CD4-positive, alpha-beta T cell treated with Interleukin-12 subunit alpha and Interleukin-12 subunit beta, for 1 hour (primary cell): Measurements from ENCODE around the gene SLC2A8.
A peak's percentile ranks its signal among the peaks of the same experiment; 100 is the strongest.

Experiments used
- DNase-seq: peaks from one replicate; pipeline ENCODE4 v3.0.0-alpha.2; 2020

Gene SLC2A8, protein sequence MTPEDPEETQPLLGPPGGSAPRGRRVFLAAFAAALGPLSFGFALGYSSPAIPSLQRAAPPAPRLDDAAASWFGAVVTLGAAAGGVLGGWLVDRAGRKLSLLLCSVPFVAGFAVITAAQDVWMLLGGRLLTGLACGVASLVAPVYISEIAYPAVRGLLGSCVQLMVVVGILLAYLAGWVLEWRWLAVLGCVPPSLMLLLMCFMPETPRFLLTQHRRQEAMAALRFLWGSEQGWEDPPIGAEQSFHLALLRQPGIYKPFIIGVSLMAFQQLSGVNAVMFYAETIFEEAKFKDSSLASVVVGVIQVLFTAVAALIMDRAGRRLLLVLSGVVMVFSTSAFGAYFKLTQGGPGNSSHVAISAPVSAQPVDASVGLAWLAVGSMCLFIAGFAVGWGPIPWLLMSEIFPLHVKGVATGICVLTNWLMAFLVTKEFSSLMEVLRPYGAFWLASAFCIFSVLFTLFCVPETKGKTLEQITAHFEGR

DNA sequence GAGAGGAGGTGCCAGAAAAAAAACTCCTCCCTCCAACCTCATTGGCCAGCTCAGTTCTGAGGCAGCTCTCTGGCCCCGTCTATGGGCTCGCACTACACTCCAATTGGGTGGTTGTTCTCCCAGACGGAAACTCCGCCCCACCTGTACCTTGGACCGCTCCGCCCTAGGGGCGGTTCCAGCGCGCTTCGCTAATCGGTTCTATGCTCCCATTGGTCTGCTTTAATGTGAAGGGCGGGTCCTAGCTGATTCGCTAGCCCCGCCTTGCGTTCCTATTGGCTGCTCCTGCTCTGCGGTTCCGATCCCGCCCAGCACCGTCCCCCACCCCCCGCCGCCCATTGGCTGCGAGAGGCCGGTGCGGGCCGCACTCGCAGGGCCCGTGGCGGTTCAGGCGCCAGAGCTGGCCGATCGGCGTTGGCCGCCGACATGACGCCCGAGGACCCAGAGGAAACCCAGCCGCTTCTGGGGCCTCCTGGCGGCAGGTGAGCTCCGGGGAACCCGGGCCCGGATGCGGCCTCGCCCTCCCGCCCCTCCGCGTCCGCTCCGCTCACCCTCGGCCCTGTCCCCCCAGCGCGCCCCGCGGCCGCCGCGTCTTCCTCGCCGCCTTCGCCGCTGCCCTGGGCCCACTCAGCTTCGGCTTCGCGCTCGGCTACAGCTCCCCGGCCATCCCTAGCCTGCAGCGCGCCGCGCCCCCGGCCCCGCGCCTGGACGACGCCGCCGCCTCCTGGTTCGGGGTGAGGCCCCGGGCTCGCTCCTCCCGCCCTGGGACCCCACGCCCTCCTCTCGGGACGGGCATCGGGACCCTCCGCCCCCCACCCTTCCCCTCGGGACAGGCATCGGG is at the start of gene SLC2A8:
Gene SLC2A8 (plus strand): TSS at position 362 of the 838 bp plus-strand sequence. CDS start 62 bp downstream, at position 424.
- DNase-seq, result peak; percentile 98

DNA sequence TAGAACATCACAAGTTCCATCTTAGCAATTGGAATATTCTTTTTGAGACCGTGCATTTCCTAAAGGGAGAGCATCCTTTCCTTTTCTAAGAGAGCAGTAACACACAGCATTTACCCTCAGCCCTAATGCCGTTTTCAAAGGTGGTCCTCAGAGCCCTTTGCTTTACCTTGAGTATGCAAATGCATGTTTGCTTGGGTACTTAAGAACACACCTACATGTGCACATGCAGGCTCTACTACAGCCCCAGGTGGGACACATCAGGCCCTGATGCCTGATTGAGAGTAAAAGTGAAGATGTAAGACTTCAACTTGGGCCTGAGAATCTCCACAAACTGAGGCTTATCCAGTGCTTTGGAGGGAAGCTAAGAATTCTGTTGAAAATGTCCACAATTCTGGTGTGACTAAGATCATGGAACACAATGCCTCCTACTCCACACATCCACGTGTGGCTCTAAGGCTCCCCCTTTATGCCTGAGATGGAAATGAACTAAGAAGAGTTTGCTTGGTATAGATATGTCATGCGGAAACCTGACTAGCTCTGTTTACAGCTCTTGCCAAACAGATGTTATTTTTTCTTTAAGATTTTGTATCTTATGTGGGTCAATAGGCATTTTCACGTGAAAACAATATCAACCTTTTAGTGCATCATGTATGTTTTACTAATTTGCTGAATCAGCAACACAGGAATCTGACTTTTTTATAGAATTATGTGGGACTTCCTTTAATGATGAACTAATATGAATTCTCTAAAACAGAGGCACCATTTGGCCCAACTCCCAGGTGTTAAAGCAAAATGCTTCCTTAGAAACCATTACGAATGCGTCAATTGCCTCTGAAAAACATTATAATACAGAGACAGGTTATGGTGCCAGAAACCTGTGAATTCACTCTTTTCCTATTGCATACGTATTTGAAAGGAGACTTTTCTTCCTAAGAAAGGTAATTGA is 48.9 kb upstream of the SLC2A8 start:
- no peak for DNase-seq

DNA sequence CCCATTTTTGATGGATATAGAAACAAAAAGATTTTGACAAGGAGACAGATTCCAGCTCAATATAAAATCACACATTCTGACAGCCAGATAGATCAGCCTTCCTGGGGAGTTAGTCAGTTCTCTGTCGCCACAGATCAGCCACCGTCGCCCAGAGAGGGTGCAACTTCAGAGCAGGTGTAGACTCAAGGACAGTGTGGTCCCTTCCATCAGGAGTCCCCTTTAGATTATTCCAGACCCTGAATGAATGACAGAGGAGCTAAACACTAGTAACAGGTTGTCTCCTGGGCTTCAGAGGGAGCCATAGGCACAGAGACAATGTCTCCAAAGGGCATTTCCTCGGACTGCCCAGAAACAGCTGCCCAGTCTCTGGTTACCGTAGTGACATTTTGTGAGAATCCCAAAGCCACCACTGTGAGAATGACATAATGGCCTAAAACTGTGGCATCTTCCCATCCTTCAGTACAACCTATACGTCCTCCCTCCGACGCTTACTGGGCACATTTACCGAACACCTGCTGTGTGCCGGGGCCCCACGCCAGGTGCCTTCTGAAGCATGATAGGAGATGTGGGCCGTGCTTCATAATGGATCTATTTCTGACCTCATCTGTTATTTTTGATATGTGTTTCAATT is 47.4 kb upstream of the SLC2A8 start:
- DNase-seq, result no peak

DNA sequence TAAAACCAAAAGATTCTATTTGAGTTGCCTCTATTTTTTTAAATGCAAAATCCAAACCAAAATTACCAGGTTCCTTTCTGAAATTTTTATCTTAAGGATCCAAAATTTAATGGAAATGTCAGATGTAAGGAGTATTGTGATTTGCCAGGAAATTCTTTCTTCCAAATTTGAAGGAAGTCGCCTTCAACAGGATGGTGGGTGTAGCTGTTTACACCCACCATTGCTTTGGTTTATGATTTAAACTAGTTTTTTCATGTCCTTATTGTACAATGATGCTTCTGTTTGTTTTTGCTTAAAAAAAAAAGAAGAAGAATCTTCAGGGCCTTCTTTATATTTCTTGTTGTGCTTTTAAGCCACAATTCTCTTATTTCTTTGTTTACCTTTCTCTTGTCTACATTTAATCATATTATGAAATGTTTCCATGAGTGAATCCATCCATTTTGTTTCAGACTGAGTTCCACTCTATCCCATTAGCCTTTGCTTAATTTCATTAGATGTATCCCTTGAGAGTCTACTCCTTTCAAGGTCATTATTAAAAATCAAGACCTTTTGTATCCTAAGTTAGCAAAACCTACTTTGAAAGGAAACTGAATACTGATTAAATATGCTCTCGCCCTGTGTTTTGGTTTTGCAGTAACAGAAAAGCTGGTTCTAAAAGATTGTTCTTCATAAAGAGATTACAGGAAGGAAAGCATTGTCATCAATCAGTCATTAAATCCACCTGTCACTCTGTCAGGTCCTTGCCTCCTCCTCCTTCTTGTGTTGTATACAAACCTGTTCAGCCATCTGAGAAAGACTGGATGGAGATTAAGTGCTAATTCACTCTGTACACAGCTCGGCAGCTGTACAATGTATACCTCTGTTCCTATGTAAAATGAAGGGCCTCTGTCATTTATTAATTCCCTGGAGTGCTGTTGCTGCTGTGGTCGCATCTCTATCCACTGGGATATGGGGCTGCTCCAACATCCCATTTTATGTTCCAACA is 45.5 kb upstream of the SLC2A8 start:
- no peak for DNase-seq

GRCh38 chr9:127353882-127354281 is 43.1 kb upstream of the SLC2A8 start:
- no peak for DNase-seq

DNA sequence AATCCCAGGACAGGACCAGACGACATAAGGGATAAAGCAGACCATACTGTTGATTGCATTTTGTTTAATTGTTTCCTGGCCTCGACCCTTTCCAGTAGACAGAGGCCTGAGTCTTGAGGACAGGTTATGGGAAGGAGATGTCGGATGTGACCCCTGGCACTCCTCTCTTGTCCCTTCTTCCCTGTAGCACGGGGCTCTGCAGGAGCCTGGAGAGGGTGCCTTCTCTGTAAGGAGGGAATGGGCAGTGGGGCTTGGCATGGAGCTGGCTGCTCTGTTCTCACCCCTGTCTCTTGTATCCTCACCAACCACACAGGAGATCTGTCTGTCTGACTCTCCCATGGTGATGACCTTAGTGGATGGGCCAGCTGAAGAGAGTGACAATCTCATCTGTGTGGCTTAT is 40.1 kb upstream of the SLC2A8 start:
- DNase-seq, result no peak

- no peak for DNase-seq
Measured at GRCh38 chr9:127358023-127358535, 38.9 kb upstream of the SLC2A8 start.

- no peak for DNase-seq
Measured at GRCh38 chr9:127358770-127359169, 38.2 kb upstream of the SLC2A8 start.

- no peak for DNase-seq
Measured at GRCh38 chr9:127360250-127360649, 36.7 kb upstream of the SLC2A8 start.

DNA sequence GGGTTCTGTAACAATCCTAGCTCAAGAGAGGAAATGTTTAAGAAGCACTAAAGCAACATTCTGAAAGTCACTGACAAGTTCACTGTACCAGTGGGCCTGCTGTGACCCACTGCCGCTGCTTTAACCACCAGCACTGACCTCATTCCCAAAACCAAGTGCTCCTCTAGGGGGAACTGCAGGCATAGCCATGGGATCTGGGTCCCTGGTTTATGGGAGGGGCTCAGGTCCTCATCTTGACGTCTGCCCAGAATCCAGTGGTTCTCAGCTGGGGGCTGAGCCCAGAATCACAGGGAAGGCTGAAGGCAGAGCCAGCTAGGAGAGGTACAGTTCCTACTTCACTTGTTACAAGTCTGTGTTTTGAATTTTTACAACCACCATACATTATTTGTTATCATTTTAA is 36.1 kb upstream of the SLC2A8 start:
- DNase-seq, result no peak

DNA sequence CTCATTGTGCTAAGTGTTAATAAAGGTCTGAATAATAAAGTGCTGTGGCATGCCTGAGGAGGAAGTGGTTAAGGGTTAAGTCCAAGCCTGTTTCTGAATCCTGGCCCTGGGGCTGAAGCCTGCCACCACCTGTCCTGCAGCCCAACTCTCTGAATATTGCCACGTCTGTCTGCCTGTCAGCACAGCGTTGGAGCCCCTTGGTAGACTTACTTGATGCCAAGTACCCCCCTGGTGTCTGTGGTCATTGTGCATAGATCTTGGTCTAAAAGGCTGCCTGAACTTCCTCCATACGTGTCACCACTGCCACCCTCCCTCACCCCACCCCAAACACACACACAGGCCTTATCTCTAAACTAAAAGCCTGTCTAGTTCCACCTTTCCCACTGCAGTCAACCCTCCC is 35.4 kb upstream of the SLC2A8 start:
- peak; percentile 4 for DNase-seq

DNA sequence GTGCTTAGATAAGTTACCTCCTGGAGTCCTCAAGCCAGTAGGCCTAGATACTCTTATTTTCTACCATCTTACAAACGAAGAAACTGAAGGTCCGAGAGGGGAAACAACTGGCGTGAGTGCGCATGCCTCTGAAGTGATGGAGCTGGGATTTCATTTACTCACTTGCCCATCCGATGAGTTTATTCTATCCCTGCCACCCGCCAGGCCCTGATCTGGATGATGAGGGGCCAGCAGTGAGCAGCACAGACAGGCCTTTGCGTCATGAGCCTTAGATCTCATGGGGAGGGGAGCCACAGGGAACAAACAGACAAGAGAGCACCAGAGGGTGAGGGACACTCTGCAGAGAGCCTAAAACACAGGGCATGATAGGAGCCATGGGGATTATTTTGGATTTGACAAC is 34.1 kb upstream of the SLC2A8 start:
- no peak for DNase-seq

DNA sequence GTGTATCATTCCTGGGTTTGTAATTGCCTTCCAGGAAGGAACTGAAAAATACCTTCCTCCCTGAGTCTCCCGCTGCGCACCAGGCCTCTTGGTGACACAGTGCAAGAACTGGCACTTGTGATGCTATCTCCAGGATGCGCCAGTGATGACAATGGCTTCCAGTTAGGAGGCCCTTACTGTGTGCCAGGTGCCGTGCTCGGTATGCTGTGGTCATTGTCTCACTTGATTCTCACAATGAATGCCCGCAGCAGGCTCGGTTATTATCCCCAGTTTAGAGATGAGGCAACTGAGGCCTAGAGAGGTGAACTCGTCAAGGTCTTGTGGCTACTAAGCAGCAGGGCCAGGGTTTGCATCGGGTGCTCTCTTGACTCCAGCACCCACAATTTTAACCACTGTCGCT is 31.5 kb upstream of the SLC2A8 start:
- DNase-seq, result no peak

- no peak for DNase-seq
Measured at GRCh38 chr9:127366594-127366993, 30.4 kb upstream of the SLC2A8 start.

GRCh38 chr9:127368852-127369402 is 28.0 kb upstream of the SLC2A8 start:
- no peak for DNase-seq

- no peak for DNase-seq
Measured at GRCh38 chr9:127369428-127369827, 27.5 kb upstream of the SLC2A8 start.

DNA sequence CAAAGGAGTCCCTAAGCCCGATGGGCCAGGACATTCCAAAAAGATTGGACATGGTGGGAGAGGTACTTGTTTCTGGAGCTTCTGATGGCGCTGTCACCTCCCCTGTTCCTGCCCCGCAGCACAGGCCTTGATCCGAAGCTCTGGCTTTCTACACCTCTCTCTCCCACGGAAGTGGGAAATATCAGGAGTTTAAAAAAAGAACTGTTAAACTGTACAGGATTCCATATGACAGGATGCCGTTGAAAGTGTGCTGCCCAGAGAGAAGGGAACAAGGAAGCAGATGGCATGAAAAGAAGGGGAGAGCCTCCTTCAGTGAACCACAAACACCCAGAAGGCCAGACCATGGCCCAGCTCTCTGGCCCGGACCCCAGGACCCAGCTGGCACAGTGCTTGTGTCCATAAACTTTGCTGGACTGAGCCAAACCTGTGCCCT is 26.8 kb upstream of the SLC2A8 start:
- DNase-seq, result no peak

GRCh38 chr9:127370672-127371648 is 26.0 kb upstream of the SLC2A8 start:
- no peak for DNase-seq

- DNase-seq, result no peak
Measured at GRCh38 chr9:127380479-127380878, 16.5 kb upstream of the SLC2A8 start.
